Ovary (tissue), 9 donors: ENCODE data around the gene LGI2. TPM values are rescaled to one million over a fixed set of nuclear protein-coding genes. Genes with fewer than 3 reads are reported as not detected.

Source experiments
- DNase-seq, 5 donors: peaks; one replicate each; pipeline ENCODE4 v3.0.0-alpha.2; 2019 to 2020
- H3K27ac ChIP-seq, 2 donors: fragments of 200-600 bp; one replicate each; pipeline versions ENCODE4 v1.5.1 to v1.8.0; 2019 to 2022
- H3K27me3 ChIP-seq: fragments of 200-600 bp; one replicate; pipeline ENCODE4 v1.8.0; 2022
- H3K36me3 ChIP-seq: fragments of 200-600 bp; sonication (generic); one replicate; pipeline ENCODE4 v1.5.1; 2019
- H3K4me1 ChIP-seq: one replicate; pipeline ENCODE4 v1.8.1; 2013; ENCODE audit warnings: mild to moderate bottlenecking, moderate library complexity; ENCODE audit not compliant: insufficient read depth
- H3K4me3 ChIP-seq: fragments of 200-600 bp; sonication (generic); one replicate; pipeline ENCODE4 v1.5.1; 2017
- H3K9me3 ChIP-seq, 2 donors: fragments of 200-600 bp in 1 of 2; sonication (generic) in 1 of 2; one replicate each; pipeline versions ENCODE4 v1.5.1 to v1.8.1; 2013 to 2019; ENCODE audit warnings: mild to moderate bottlenecking in 1 of 2, moderate library complexity in 1 of 2
- CTCF ChIP-seq, 3 donors: fragments of 450-650 bp in 2 of 3; fragments of 200-600 bp in 1 of 3; IDR thresholded peaks; one replicate each; pipeline versions ENCODE4 v1.5.1 to v1.8.0; 2016 to 2022; ENCODE audit warnings: antibody characterized with exemption in 3 of 3, mild to moderate bottlenecking in 1 of 3
- EP300 ChIP-seq: sonication (generic); formaldehyde crosslinking; IDR thresholded peaks from one replicate; pipeline ENCODE4 v1.6.1; 2017; ENCODE audit warnings: antibody characterized with exemption
- POLR2A ChIP-seq: fragments of 450-650 bp; IDR thresholded peaks from one replicate; pipeline ENCODE4 v1.6.1; 2017; ENCODE audit warnings: antibody characterized with exemption, mild to moderate bottlenecking, moderate library complexity
- WGBS, 3 donors: extraction: QIAGEN DNeasy Blood & Tissue Kit in 1 of 3; methylation state at CpG; one replicate each; pipeline versions ENCODE4 v1.1.5 to v1.1.7; 2013 to 2017; 5-methylcytosine and 5-hydroxymethylcytosine counted together
- intact Hi-C, 4 donors: fragments of 100-400 bp; cut with DNase I; formaldehyde crosslinking; loops; one replicate each; pipeline versions ENCODE4 v1.11.0 to v1.15.1; 2022 to 2023
- polyA plus RNA-seq, 2 donors: library from polyadenylated mRNA; stranded (reverse); fragments of 200-250 nt in 1 of 2; fragments of 350-450 nt in 1 of 2; fragmentation: Illumina TruSeq in 1 of 2; extraction: RNeasy Lipid Tissue Mini Kit (QIAGEN cat#74804) in 1 of 2; gene quantifications; one replicate each; pipeline ENCODE4 v1.2.3, GENCODE V29; 2013 to 2014
- total RNA-seq, 7 donors: library from RNA; depleted of rRNA in 2 of 7; stranded (reverse); fragments of >200 nt in 2 of 7; fragmentation: NEBNext Ultra II Directional in 3 of 7; extraction: Animal tissue kit (Norgen Biotek cat#: 25700) in 3 of 7; gene quantifications; one replicate each; pipeline versions ENCODE4 v1.1.0 to v1.2.4, GENCODE V29; 2016 to 2023
- donor health status: DM: no; HTN: no; CAD: no; lungs with moderate emphysema.
- donor health status: DM: no; HTN: no; CAD: no.
- donor health status: Bipolar disorder and iron deficiency.
- donor health status: DM: yes; HTN: yes; CAD: no.
- donor health status: DM: no; HTN: no; CAD: no.
- donor health status: DM: yes; HTN: yes; CAD: no.

LGI2 gene
- total and polyA plus RNA-seq, 9 donors = 0.36 to 19.8 (median 1.9) TPM

DNA sequence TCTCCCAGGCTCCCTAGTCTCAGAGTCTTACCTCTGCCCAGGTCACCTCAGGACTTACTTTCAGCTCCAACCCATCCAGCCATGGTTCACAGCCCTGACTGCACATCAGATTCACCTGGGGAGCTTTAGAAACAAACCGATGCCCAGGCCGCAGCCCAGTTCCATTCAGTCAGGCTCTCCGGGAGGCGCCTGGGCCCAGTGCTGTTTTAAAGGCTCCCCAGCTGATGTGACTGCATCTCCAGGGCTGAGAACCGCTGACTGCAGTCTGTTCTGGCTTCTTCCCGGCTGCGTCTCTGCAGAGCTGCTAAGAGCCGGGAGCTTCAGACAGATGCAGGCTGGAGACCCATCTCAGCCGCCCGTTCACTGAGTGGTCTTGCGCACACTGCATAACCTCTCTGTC is 44.4 kb upstream of the LGI2 start:
- H3K27me3 ChIP-seq = no peaks in the 10 kb centered on the region
- intact Hi-C loops = no loop called here
- no peak for TF ChIP-seq POLR2A
- DNase-seq = no peak
- H3K27ac ChIP-seq = no peak overlapping the region
- no peaks in the 10 kb centered on the region for H3K36me3 ChIP-seq
- WGBS, 3 donors = 93 to 96% (median 94%) methylated on average over 11 of the region's 11 CpGs
- H3K4me3 ChIP-seq = no peak overlapping the region
- no peaks in the 10 kb centered on the region for H3K4me1 ChIP-seq
- no peaks in the 10 kb centered on the region for H3K9me3 ChIP-seq

DNA sequence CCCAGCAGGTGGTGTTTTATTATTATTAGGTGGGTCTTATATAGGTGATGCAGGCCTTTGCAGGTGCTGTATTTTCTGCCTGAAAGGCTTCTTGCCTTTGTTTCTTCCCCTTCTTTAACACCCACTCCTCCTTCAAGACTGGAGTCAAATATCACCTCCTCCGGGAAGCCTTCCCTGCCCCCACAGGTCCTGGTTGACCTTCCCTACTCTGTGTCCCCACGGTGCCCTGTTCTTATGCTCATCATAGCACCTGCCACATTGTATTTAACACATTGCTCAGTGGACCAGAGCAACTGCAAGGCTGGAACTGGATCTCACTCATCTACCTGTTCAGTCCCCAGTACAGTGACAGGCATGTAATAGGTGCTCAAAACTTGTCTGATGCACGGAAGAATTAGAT is 39.8 kb upstream of the LGI2 start:
- H3K9me3 ChIP-seq = no peaks in the 10 kb centered on the region
- intact Hi-C loops = no loop called here
- no peaks in the 10 kb centered on the region for H3K4me1 ChIP-seq
- H3K4me3 ChIP-seq = no peak overlapping the region
- 74 to 86% (median 79%) methylated on average over 3 of the region's 3 CpGs for WGBS, 3 donors
- no peak for DNase-seq
- TF ChIP-seq EP300 (no peak), CTCF (IDR thresholded peaks at IDR 0.05) (no peak), POLR2A (no peak)
- no peaks in the 10 kb centered on the region for H3K27me3 ChIP-seq
- no peaks in the 10 kb centered on the region for H3K36me3 ChIP-seq
- no peak overlapping the region for H3K27ac ChIP-seq

DNA sequence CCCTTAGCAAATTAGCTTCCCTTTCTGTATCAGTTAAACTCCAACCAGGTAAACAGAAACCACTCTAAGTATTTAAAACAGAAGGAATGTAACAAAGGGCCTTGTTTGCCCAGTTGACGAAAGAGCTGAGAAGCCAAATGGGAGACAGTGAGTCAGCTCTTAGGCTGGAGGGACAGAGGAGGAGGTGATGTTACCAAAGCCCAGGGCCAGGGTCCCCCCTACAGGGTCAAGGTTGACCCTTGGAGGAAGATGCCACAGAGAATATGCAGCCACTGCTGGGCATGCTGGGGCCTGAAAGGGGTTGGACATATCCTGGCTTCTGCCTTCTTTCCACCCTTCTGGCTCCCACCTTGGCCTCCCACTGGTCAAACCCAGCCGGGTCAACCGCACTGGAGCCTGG is 38.3 kb upstream of the LGI2 start:
- no peak for DNase-seq
- Histone ChIP-seq H3K36me3 (no peaks in the 10 kb centered on the region), H3K4me1 (no peaks in the 10 kb centered on the region), H3K4me3 (no peak overlapping the region), H3K27me3 (no peaks in the 10 kb centered on the region), H3K27ac (no peak overlapping the region), H3K9me3 (no peaks in the 10 kb centered on the region)
- TF ChIP-seq EP300 (no peak), POLR2A (no peak), CTCF (IDR thresholded peaks at IDR 0.05) (no peak)
- WGBS, 3 donors = 91 to 92% (median 91%) methylated on average over 3 of the region's 3 CpGs
- intact Hi-C loops = no loop called here

DNA sequence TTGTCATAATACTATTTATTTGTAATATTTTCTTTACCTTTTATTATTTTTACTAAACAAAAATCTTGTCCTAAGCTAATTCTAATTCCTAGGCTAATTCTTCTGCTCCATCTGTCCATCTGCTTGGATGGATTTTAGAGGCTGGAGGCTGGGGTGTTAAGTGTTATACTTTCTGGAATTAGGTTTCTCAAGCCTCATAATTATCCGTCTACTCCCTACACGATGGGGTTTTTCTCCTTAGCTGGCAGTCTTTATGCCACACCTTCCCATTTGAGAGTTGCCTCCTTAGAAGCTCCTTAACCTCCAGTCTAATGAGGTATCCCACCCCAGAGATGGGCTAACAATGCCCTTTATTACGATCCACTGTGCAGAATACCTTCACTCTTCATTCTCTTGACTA is 37.6 kb upstream of the LGI2 start:
- intact Hi-C loops = no loop called here
- Histone ChIP-seq H3K36me3 (no peaks in the 10 kb centered on the region), H3K4me3 (no peak overlapping the region), H3K27ac (no peak overlapping the region), H3K27me3 (no peaks in the 10 kb centered on the region), H3K9me3 (no peaks in the 10 kb centered on the region), H3K4me1 (no peaks in the 10 kb centered on the region)
- WGBS, 3 donors = 86 to 90% (median 87%) methylated on average over 3 of the region's 3 CpGs
- no peak for DNase-seq
- TF ChIP-seq POLR2A (no peak), EP300 (no peak), CTCF (IDR thresholded peaks at IDR 0.05) (no peak)

GRCh38 chr4:25065932-25066590 is 35.3 kb upstream of the LGI2 start:
- WGBS, 3 donors = 39 to 67% (median 59%) methylated on average over 7 of the region's 7 CpGs
- TF ChIP-seq EP300 (no peak), POLR2A (no peak), CTCF (IDR thresholded peaks at IDR 0.05) (no peak)
- no peak for DNase-seq
- H3K4me3 ChIP-seq = no peak overlapping the region
- H3K9me3 ChIP-seq = no peaks in the 10 kb centered on the region
- H3K27me3 ChIP-seq = no peaks in the 10 kb centered on the region
- no peak overlapping the region for H3K27ac ChIP-seq
- intact Hi-C loops = no loop called here
- H3K4me1 ChIP-seq = no peaks in the 10 kb centered on the region
- no peaks in the 10 kb centered on the region for H3K36me3 ChIP-seq
